ENCODE data around the gene TBKBP1. TPM values are rescaled to one million over a fixed set of nuclear protein-coding genes. Genes with fewer than 3 reads are reported as not detected.

The TBKBP1 gene
- total RNA-seq, 5 donors from 2014 or later (not counting 1 experiment from before 2014, with no cell fraction given), result 4.5 to 20.5 (median 7.2) TPM

- ChIA-PET POLR2A (interaction anchor here in 1 of 2 donors (0.5 to 0.6 kb wide), 2 partner anchors 32 to 322 kb away, joined by 3 to 4 read pairs; no protein-coding TSS in a partner anchor), CTCF (interaction anchor here in 1 of 2 donors (0.6 kb wide), 1 partner anchor 457 kb away, joined by 7 read pairs; no protein-coding TSS in a partner anchor)
- H3K9me3 ChIP-seq, result no peaks in the 10 kb centered on the region
- peak overlapping the region; percentile 73 to 90 (median 80) for H3K4me3 Mint-ChIP-seq
- H3K4me1 ChIP-seq (ENCODE audit: control insufficient read depth in 1 of 2, extremely low read depth in 1 of 2, insufficient read depth in 2 of 2, low read length in 2 of 2), result peaks cover 5 to 47% of the 10 kb centered on the region in 2 experiments
- H3K36me3 ChIP-seq (ENCODE audit: control insufficient read depth in 2 of 2, extremely low read depth in 1 of 2, insufficient read depth in 1 of 2, low read length in 1 of 2), result peaks cover 0 to 2% of the 10 kb centered on the region in 2 donors
- no peaks in the 10 kb centered on the region for H3K27me3 Mint-ChIP-seq
- H3K9me3 Mint-ChIP-seq, result no peaks in the 10 kb centered on the region
- no peaks in the 10 kb centered on the region for H3K36me3 Mint-ChIP-seq
- ATAC-seq (replicated peaks in 1 of 4) (peak; percentile 43 to 46 (median 45)), DNase-seq (peak in 8 of 35 experiments; percentile 18 to 56 (median 32))
- H3K4me1 Mint-ChIP-seq, result peaks cover 25 to 48% (median 28%) of the 10 kb centered on the region in 3 donors
- H3K27me3 ChIP-seq (replicated peaks in 1 of 2; ENCODE audit: control insufficient read depth in 2 of 2, extremely low read depth in 1 of 2, insufficient read depth in 2 of 2, low read length in 1 of 2), result no peaks in the 10 kb centered on the region
- WGBS (ENCODE audit: insufficient coverage), result under 1% methylated on average over 37 of the region's 65 CpGs
- H3K27ac ChIP-seq (ENCODE audit: low read length), result peak overlapping the region; percentile 64
- H3K27ac Mint-ChIP-seq, result peak overlapping the region; percentile 59 to 60
- peak overlapping the region; percentile 58 to 76 for H3K4me3 ChIP-seq (ENCODE audit: control insufficient read depth in 1 of 2, extremely low read depth in 1 of 2, low read length in 1 of 2)
These were observed 844 bp downstream of the TBKBP1 start for GRCh38 chr17:47694581-47695428.

- Histone ChIP-seq H3K36me3 (ENCODE audit: control insufficient read depth in 2 of 2, extremely low read depth in 1 of 2, insufficient read depth in 1 of 2, low read length in 1 of 2) (peaks cover 0 to 2% of the 10 kb centered on the region in 2 donors), H3K27me3 (replicated peaks in 1 of 2; ENCODE audit: control insufficient read depth in 2 of 2, extremely low read depth in 1 of 2, insufficient read depth in 2 of 2, low read length in 1 of 2) (no peaks in the 10 kb centered on the region), H3K4me3 (ENCODE audit: control insufficient read depth in 1 of 2, extremely low read depth in 1 of 2, low read length in 1 of 2) (peak overlapping the region; percentile 58 to 76), H3K27ac (ENCODE audit: low read length) (peak overlapping the region; percentile 64), H3K9me3 (no peaks in the 10 kb centered on the region), H3K4me1 (ENCODE audit: control insufficient read depth in 1 of 2, extremely low read depth in 1 of 2, insufficient read depth in 2 of 2, low read length in 2 of 2) (peaks cover 5 to 53% of the 10 kb centered on the region in 2 experiments)
- WGBS (ENCODE audit: insufficient coverage), result 51% methylated on average over 31 of the region's 47 CpGs
- H3K27me3 Mint-ChIP-seq, result no peaks in the 10 kb centered on the region
- ChIA-PET POLR2A (no interaction called here), CTCF (no interaction called here)
- H3K4me1 Mint-ChIP-seq, result peaks cover 27 to 53% (median 28%) of the 10 kb centered on the region in 3 donors
- DNase-seq (no peak), ATAC-seq (replicated peaks in 1 of 4) (no peak)
- peak overlapping the region; percentile 59 to 60 for H3K27ac Mint-ChIP-seq
- no peaks in the 10 kb centered on the region for H3K9me3 Mint-ChIP-seq
- H3K4me3 Mint-ChIP-seq, result peak overlapping the region; percentile 73 to 90 (median 80)
- no peaks in the 10 kb centered on the region for H3K36me3 Mint-ChIP-seq
These were observed 1.7 kb downstream of the TBKBP1 start for GRCh38 chr17:47695429-47696376.

GRCh38 chr17:47696717-47697642 is 3.0 kb downstream of the TBKBP1 start:
- POLR2A ChIA-PET, result no interaction called here
- no peak for ATAC-seq (replicated peaks in 1 of 4)
- Mint-ChIP-seq H3K9me3 (no peaks in the 10 kb centered on the region), H3K27me3 (no peaks in the 10 kb centered on the region), H3K4me3 (peak overlapping the region in 1 of 3 donors; percentile 9), H3K27ac (peak overlapping the region; percentile 28), H3K4me1 (peaks cover 33 to 61% (median 39%) of the 10 kb centered on the region in 3 donors), H3K36me3 (no peaks in the 10 kb centered on the region)
- CTCF ChIA-PET, result interaction anchor here (0.6 to 1.3 kb wide), 3 partner anchors 9 to 198 kb away, joined by 3 read pairs; no protein-coding TSS in a partner anchor
- H3K4me1 ChIP-seq (ENCODE audit: control insufficient read depth in 1 of 2, extremely low read depth in 1 of 2, insufficient read depth in 2 of 2, low read length in 2 of 2), result peaks cover 5 to 65% of the 10 kb centered on the region in 2 experiments
- DNase-seq, result no peak
- no peak overlapping the region for H3K27ac ChIP-seq (ENCODE audit: low read length)
- no peak overlapping the region for H3K4me3 ChIP-seq (ENCODE audit: control insufficient read depth in 1 of 2, extremely low read depth in 1 of 2, low read length in 1 of 2)
- 91% methylated on average over 9 of the region's 11 CpGs for WGBS (ENCODE audit: insufficient coverage)
- H3K36me3 ChIP-seq (ENCODE audit: control insufficient read depth in 2 of 2, extremely low read depth in 1 of 2, insufficient read depth in 1 of 2, low read length in 1 of 2), result peaks cover 0 to 2% of the 10 kb centered on the region in 2 donors
- H3K9me3 ChIP-seq, result no peaks in the 10 kb centered on the region
- H3K27me3 ChIP-seq (replicated peaks in 1 of 2; ENCODE audit: control insufficient read depth in 2 of 2, extremely low read depth in 1 of 2, insufficient read depth in 2 of 2, low read length in 1 of 2), result no peaks in the 10 kb centered on the region

- ChIA-PET POLR2A (interaction anchor here in 1 of 2 donors (0.6 kb wide), 1 partner anchor 730 kb away, joined by 3 read pairs; no protein-coding TSS in a partner anchor), CTCF (interaction anchor here (0.6 to 2.9 kb wide), 10 partner anchors 8 to 165 kb away, joined by 3 to 19 read pairs (median 4); partner anchors contain the start of gene TBX21 (in 1 of the 2))
- Histone ChIP-seq H3K9me3 (no peaks in the 10 kb centered on the region), H3K4me3 (ENCODE audit: control insufficient read depth in 1 of 2, extremely low read depth in 1 of 2, low read length in 1 of 2) (no peak overlapping the region), H3K36me3 (ENCODE audit: control insufficient read depth in 2 of 2, extremely low read depth in 1 of 2, insufficient read depth in 1 of 2, low read length in 1 of 2) (peaks cover 0 to 2% of the 10 kb centered on the region in 2 donors), H3K27ac (ENCODE audit: low read length) (no peak overlapping the region), H3K27me3 (replicated peaks in 1 of 2; ENCODE audit: control insufficient read depth in 2 of 2, extremely low read depth in 1 of 2, insufficient read depth in 2 of 2, low read length in 1 of 2) (no peaks in the 10 kb centered on the region), H3K4me1 (ENCODE audit: control insufficient read depth in 1 of 2, extremely low read depth in 1 of 2, insufficient read depth in 2 of 2, low read length in 2 of 2) (peaks cover 5 to 65% of the 10 kb centered on the region in 2 experiments)
- DNase-seq (no peak), ATAC-seq (replicated peaks in 1 of 4) (no peak)
- no peak overlapping the region for H3K4me3 Mint-ChIP-seq
- peak overlapping the region in 1 of 2 donors; percentile 27 for H3K27ac Mint-ChIP-seq
- H3K9me3 Mint-ChIP-seq, result no peaks in the 10 kb centered on the region
- WGBS (ENCODE audit: insufficient coverage), result 56% methylated on average over 5 of the region's 9 CpGs
- peaks cover 33 to 59% (median 39%) of the 10 kb centered on the region in 3 donors for H3K4me1 Mint-ChIP-seq
- no peaks in the 10 kb centered on the region for H3K36me3 Mint-ChIP-seq
- H3K27me3 Mint-ChIP-seq, result no peaks in the 10 kb centered on the region
These were observed 4.1 kb downstream of the TBKBP1 start for GRCh38 chr17:47697906-47698711.

Measured in T-cell (primary cell).